ENCODE measurements around the gene SLC47A2.
"Not testable (repeated sequence)": the region's sequence is repeated elsewhere in the genome, so short reads cannot be mapped to it uniquely, and the experiment has no call there.

SLC47A2 gene

DNA sequence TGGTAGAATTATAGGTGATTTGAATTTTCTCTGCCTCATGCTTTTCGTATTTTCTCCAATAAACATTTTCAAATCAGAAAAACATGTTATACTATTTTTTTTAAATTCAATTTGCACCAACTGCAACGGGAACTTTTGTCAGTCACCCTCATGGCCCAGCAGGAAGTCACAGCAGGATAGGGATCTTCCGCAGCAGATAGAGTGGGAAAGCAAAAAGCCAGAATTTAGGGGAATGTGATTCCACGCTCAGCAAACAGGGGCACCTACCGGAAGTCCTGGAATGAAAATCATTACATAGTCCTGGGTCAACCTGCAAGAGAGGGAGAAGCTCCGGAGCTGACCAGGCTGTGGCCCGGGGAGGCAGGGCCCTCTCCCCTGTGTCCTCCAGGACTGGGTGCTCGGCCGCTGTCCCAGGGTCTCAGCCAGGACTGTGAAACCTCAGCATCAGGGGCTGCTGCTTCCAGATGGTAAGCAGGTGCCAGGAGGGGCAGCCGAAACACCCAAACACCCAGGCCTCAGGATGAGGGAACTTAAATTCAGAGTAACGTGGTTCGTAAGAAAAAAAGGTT, 3.9 kb downstream of the SLC47A2 start:
- no peak for TF ChIP-seq ZNF274 (IDR thresholded peaks at IDR 0.05; ENCODE audit: low read depth, low read length)
- no peak overlapping the region for H3K4me3 ChIP-seq (ENCODE audit: low read length)

DNA sequence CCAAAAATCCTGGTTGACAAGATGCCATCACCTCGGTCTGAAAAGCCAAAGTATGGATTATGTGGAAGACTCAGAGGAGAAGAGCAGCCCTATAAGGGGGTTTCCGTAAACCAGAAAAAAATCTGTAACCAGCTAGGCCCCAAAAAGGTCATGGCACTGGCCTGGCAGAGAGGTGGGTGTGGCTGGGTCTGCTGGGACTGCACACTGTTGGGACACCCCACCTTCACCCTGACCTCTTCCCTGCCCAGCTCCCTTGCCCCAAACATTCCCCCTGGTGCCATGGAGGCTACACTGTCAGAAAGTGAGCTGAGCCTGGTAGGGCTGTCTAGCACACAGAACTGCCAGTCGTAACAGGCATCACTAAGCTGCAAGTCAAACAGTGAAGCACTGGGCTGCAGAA, 6.5 kb downstream of the SLC47A2 start:
- TF ChIP-seq ZNF274 (IDR thresholded peaks at IDR 0.05; ENCODE audit: low read depth, low read length) = no peak
- H3K4me3 ChIP-seq (ENCODE audit: low read length) = no peak overlapping the region

DNA sequence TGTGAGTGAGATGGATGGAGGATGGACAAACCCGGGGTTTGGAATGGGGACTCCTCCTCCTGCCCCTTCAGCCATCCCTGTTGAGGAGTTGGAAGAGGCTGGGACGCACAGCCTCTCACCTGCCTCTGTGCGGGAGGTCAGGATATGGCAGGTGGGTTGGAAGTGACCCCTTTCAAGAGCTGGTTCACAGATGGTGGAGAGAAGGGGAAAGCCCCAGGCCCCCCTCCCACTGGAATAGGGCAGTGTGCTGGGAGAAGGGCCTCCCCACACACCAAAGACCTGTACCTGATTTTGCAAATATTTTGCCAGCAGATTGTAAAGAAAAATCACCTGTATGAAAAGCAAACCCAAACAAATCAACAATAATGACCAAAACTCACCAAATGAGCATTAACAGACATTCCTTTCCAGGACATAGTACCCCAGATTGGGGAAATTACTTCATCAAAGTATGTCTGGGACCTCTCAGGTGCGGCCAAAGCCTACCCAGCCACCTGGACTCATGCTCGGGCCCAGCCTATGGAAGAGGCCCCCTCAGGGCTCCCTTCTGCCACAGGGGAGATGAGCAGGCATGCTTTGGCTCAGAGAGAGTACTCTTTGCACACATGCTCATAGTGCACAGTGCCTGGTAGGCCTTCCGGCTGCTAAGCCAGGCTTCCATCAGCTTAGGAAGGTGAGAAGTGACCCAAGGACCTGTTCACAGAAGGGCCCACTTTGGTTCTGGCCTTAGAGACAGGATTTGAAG, 7.8 kb downstream of the SLC47A2 start:
- TF ChIP-seq ZNF274 (IDR thresholded peaks at IDR 0.05; ENCODE audit: low read depth, low read length) = no peak
- no peak overlapping the region for H3K4me3 ChIP-seq (ENCODE audit: low read length)

DNA sequence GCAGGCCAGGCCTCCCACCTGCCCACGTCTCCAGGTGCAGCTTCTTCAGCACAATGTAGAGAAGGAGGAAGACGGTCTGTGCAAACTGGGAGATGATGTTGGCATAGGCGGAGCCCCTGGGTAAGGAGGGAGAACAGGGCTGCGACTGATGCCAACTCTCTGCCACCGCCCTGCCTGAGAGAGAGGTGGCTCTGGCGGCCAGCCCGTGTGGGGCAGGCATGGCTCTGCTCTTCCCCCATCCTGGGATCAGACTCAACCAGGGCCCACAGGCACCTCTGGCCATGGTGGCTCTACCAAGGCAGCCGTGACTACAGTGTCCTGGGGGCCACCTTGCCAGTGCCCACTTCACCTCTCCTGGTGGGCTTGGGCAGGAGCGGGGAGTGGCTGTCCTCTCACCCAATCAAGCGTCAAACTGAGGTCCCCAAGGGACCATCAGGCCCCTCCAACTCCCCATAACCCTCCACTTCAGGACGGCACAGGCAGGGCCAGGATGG, 8.6 kb downstream of the SLC47A2 start:
- no peak overlapping the region for H3K4me3 ChIP-seq (ENCODE audit: low read length)
- TF ChIP-seq ZNF274 (IDR thresholded peaks at IDR 0.05; ENCODE audit: low read depth, low read length) = no peak

DNA sequence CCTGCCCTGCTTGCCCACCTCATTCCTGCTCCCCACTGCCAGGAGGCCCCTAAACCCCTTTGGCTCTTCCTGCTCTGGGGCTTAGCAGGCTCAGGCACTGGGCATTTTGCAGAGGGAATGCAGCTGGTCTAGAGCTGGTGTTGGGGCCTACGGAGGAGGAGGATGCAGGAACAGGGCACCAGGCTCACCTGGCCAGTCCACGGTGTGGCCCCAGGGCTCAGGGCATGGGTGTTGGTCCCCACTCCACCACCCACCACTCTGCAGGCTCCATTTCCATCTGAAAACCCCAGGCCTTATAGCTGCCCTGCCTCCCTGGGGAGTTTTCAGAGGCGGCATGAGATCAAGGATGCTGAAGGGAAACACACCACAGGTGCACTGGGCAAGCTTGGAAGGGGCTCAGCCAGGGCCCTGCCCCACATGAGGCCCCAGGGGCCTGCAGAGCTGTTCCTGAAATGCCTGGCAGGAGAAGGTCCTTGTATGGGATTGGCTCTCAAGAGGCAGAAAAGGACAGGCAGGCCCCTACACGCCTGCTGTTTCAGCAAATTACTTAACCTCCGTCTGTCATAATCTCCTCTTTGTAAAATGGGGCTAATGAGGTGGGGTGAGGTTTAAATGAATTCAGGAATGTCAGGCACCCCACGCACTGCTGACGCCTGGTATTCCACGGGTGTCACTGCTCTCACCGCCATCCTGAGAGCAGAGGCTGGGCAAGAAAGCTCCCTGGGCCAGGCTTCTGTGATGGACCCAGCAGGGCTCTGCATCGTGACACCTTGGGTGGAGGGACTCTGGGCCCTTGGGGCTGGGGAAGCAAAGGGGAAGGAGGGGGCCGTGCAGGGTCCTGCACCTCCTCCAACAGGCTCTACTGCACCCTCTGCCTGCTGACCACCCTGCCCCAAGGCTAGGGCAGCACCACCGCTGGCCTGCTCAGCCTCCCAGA, 9.3 kb downstream of the SLC47A2 start:
- no peak overlapping the region for H3K4me3 ChIP-seq (ENCODE audit: low read length)
- no peak for TF ChIP-seq ZNF274 (IDR thresholded peaks at IDR 0.05; ENCODE audit: low read depth, low read length)

DNA sequence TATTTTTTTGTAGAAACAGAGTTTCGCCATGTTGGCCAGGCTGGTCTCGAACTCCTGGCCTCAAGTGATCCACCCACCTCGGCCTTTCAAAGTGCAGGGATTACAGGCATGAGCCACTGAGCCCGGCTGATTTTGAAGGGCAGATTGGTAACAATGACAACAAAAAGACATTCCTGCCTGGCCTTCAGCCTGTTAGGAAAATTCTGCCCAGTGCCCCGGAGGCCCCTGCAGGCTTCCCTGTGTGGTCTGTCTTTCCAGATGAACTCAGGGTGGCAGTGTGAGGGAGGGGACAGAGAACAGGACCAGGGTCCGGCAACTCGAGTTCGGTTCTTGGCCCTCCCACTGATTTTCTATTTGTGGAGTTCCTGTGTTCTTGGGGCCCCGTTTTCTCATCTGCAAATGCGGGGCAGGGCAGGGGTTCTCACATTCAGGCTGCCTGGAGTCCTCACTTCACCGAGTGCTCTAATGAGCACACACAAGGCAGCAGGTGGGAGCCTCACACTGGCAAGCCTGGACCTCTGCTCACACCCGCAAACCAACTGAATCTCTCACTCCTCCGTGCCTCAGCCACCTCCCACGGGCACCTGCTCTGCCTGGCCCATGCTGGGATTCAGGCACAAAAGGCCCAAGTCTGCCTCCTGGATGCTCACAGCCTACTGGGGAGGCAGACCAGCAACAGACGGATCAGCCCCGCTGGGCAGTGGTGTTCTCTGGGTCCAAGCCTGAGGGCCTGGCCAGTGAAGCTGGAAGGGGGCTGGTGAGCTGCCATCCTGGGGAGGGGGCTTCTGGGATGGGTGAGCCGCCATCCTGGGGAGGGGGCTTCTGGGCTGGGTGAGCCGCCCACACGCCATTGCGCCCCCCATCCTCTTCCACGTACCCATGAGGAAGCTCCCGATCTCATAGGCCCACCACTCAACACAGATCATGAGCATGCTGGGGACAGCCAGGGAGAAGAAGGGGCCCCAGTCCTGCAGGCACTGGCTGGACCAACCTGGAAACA, 10.3 kb downstream of the SLC47A2 start:
- no peak overlapping the region for H3K4me3 ChIP-seq (ENCODE audit: low read length)
- no peak for TF ChIP-seq ZNF274 (IDR thresholded peaks at IDR 0.05; ENCODE audit: low read depth, low read length)

DNA sequence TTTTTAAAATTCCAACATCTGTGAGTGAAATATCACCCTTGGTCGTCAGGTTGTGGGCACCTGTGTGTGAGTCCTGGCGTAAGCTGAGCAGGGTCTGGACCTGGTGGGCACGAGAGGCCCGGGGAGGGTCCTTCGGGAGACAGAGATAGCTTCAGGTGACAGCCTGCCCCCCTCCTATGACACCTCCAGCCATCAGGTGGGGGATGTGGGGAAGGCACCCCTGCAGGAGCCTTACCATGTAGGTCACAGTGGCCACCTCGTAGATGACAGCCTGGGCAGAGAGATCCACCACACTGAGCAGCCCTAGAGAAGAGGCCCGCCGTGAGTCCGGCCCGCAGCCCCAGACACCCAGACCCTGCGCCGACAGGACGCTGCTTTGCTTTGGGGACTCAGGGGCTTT, 11.2 kb downstream of the SLC47A2 start:
- no peak for TF ChIP-seq ZNF274 (IDR thresholded peaks at IDR 0.05; ENCODE audit: low read depth, low read length)
- no peak overlapping the region for H3K4me3 ChIP-seq (ENCODE audit: low read length)

DNA sequence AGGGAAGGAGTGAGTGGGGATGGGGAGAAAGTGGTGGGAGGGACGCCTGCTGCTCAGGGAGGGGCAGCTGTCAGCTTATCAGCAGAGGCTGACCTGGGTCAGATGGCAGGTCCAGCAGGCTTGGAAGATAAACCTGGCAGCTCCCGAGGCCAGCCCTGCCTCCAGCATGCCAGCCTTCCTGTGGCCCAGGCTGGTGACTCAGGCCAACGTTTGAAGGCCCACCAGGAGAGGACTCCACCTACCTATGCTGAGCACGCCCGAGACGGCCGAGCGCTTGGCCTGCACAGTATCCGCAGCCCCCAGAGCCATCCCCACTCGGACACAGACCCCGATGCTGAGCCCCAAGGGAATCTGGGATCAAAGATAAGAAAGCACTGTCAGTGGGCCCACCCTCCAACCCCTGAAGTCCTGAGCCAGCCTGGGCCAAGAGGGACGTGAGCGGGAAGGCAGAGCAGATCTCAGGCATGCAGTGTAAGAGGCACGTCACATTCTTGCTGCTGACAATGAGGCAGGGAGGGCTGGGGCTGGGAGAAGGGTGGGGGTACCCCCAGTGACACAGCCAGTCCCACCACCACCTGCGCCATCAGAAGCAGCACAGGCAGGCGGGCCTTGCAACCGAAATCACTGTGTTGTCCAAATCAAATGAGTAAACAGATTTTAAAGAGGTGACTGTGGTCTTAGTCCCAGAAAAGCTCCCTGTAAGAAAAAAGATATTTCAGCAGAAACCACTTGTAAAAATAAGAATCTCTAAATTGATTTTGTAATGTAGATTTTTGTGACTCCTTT, 12.4 kb downstream of the SLC47A2 start:
- H3K4me3 ChIP-seq (ENCODE audit: low read length) = no peak overlapping the region
- no peak for TF ChIP-seq ZNF274 (IDR thresholded peaks at IDR 0.05; ENCODE audit: low read depth, low read length)

DNA sequence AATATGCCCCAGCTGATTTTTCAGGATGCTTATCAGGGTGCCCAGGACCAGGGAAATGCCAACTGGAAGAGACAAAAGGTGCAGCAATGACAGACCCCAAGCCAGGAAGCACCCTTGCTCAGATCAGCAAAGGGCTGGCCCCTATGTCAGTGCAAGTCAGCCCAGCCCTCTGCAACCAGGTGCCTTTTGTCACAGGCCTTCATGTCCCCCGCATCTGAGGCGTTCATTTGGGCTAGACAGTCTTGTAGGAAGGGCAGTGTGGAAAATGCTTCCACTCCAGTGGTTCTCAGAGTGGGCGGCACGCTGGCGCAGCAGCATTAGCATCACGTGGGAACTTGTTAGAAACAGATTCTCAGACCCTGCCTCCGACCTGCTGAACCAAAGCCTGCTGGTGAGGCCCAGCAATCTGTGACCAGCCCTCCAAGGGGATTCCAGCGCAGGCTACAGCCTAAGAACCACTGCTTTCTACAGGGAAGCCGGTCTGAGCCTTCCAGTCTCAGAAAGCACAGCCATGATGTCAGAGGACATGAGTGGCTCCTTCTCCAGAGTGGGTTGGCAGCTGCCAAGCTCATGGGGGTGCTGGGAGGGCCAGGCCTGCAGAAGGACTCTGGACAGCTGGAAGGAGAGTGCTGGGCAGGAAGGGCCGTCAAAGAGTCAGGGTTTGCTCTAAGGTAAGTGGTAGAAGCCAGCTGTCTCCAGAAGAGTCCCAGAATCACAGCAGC, 13.1 kb downstream of the SLC47A2 start:
- no peak for TF ChIP-seq ZNF274 (IDR thresholded peaks at IDR 0.05; ENCODE audit: low read depth, low read length)
- no peak overlapping the region for H3K4me3 ChIP-seq (ENCODE audit: low read length)

DNA sequence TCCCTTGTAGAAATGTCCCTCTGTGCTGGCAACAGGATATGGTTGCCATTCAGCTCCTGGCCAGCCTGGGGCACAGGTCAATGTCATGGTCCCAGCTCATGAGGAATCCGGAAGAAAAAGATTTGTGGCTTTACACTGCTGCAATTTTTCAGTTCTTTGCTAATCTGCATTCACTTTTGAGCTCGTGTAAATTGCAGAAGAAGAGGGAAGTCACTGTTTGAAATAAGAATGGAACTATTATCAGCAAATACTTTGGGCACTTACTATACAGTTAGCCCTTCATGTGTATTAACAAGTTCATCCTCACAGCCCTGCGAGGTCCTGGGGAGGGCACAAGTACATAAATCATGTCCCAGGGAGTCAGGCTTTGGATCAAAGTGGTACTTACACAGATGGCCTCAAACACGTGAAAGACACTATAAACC, 14.2 kb downstream of the SLC47A2 start:
- H3K4me3 ChIP-seq (ENCODE audit: low read length) = no peak overlapping the region
- no peak for TF ChIP-seq ZNF274 (IDR thresholded peaks at IDR 0.05; ENCODE audit: low read depth, low read length)

DNA sequence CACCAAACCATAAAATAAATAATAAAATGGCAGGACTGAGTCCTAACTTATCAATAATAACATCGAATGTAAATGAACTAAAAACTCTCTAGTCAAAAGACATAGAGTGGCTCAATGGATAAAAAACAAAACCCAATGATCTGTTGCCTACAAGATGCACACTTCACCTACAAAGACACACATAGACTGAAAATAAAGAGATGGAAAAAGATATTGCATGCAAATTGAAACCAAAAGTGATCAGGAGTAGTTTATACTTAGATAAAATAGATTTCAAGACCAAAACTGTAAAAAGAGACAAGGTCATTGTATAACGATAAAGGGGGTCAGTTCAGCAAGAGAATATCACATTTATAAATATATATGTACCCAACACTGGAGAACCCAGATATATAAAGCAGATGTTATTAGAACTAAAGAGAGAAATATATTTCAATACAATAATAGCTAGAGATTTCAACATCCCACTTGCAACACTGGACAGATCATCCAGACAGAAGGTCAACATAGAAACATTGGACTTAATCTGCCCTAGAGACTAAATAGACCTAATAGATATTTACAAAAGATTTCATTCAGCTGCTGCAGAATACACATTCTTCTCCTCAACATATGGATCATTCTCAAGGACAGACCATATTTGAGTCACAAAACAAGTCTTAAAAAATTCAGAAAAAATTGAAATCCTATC, 29.8 kb downstream of the SLC47A2 start:
- TF ChIP-seq ZNF274 (IDR thresholded peaks at IDR 0.05; ENCODE audit: low read depth, low read length) = no peak
- H3K4me3 ChIP-seq (ENCODE audit: low read length) = no peak overlapping the region

DNA sequence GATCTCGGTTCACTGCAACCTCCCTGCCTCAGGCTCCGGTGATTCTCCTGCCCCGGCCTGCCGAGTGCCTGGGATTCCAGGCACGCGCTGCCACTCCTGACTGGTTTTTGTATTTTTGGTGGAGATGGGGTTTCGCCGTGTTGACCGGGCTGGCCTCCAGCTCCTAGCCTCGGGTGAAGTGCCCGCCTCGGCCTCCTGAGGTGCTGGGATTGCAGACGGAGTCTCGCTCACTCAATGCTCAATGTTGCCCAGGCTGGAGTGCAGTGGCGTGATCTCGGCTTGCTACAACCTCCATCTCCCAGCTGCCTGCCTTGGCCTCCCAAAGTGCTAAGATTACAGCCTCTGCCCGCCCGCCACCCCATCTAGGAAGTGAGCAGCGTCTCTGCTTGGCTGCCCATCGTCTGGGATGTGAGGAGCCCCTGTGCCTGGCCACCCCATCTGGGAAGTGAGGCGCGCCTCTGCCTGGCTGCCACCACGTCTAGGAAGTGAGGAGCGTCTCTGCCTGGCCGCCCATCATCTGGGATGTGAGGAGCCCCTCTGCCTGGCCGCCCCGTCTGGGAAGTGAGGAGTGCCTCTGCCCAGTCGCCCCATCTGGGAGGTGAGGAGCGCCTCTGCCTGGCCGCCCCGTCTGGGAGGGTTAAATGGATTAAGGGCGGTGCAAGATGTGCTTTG, 31.3 kb downstream of the SLC47A2 start:
- H3K4me3 ChIP-seq (ENCODE audit: low read length) = not testable (repeated sequence)
